Astrocyte of the cerebellum (primary cell): ENCODE measurements around the gene SLC16A11.
"Not testable (repeated sequence)": the region's sequence is repeated elsewhere in the genome, so short reads cannot be mapped to it uniquely, and the experiment has no call there.

Source experiments
- DNase-seq: peaks from one replicate; pipeline ENCODE4 v3.0.0-alpha.2; 2011; ENCODE audit warnings: low read depth
- H3K4me3 ChIP-seq: 2 replicates; pipeline ENCODE4 v1.5.1; 2011; ENCODE audit warnings: mild to moderate bottlenecking, low read depth, low read length, moderate library complexity
- CTCF ChIP-seq: IDR thresholded peaks from 2 replicates; pipeline ENCODE4 v1.5.1; 2012; ENCODE audit warnings: low read length, low read depth, moderate library complexity, mild to moderate bottlenecking; ENCODE audit errors: missing control alignments
- in situ Hi-C: cut with HindIII; loops from 2 replicates; pipeline ENCODE4 v1.10.0; 2017; ENCODE audit warnings: low sequenced_read_pairs

Gene SLC16A11

GRCh38 chr17:6995500-6996255 lies 48.2 kb downstream of the SLC16A11 start, which contains the start of gene ALOX12:
TSS of gene ALOX12 (plus strand) at chr17:6996049. CDS start at chr17:6996118, 69 bp downstream.
- H3K4me3 ChIP-seq, result peak within 1 kb of the TSS; percentile 6
- no peak for DNase-seq
- no peak for TF ChIP-seq CTCF
- in situ Hi-C loops, result loop anchor here (10.0 kb wide), 1 partner anchor 81 kb away; no protein-coding TSS in a partner anchor

- in situ Hi-C loops, result loop anchor here (10.0 kb wide), 1 partner anchor 80 kb away; no protein-coding TSS in a partner anchor
- H3K4me3 ChIP-seq, result no peak overlapping the region
- TF ChIP-seq CTCF, result no peak
- DNase-seq, result no peak
These were observed 49.1 kb downstream of the SLC16A11 start for GRCh38 chr17:6994666-6995256.

- no peak overlapping the region for H3K4me3 ChIP-seq
- in situ Hi-C loops, result loop anchor here (10.0 kb wide), 1 partner anchor 79 kb away; no protein-coding TSS in a partner anchor
- DNase-seq, result no peak
- TF ChIP-seq CTCF, result no peak
These were observed 49.7 kb downstream of the SLC16A11 start for GRCh38 chr17:6994118-6994598.

- not testable (repeated sequence) for H3K4me3 ChIP-seq, DNase-seq
- in situ Hi-C loops, result loop anchor here (10.0 kb wide), 1 partner anchor 79 kb away; no protein-coding TSS in a partner anchor
These were observed 50.3 kb downstream of the SLC16A11 start for GRCh38 chr17:6993613-6994056.
